Cardiac muscle cell (in vitro differentiated cells and primary cell): Measurements from ENCODE around the gene ADAP1. TPM values are rescaled to one million over a fixed set of nuclear protein-coding genes. Genes with fewer than 3 reads are reported as not detected.

Source experiments
- DNase-seq, 2 donors: peaks; one replicate each; pipeline versions ENCODE4 v3.0.0 to v3.0.0-alpha.2; 2010 to 2017; ENCODE audit warnings: low read depth in 1 of 2, low spot score in 1 of 2
- H3K27ac ChIP-seq: fragments of 200-600 bp; sonication (generic); 2 replicates; pipeline ENCODE4 v1.5.1; 2016
- H3K27me3 ChIP-seq: fragments of 200-600 bp; sonication (generic); 2 replicates; pipeline ENCODE4 v1.6.0; 2016; ENCODE audit warnings: control low read depth
- H3K36me3 ChIP-seq: fragments of 200-600 bp; sonication (generic); 2 replicates; pipeline ENCODE4 v1.5.1; 2016; ENCODE audit warnings: control low read depth
- H3K4me1 ChIP-seq: fragments of 200-600 bp; sonication (generic); 2 replicates; pipeline ENCODE4 v1.8.1; 2017; ENCODE audit warnings: low read depth, mild to moderate bottlenecking, mixed run types
- H3K4me3 ChIP-seq: fragments of 200-600 bp; sonication (generic); 2 replicates; pipeline ENCODE4 v1.5.1; 2016; ENCODE audit warnings: mild to moderate bottlenecking
- H3K9me3 ChIP-seq: fragments of 200-600 bp; sonication (generic); 2 replicates; pipeline ENCODE4 v1.5.1; 2017; ENCODE audit warnings: low read depth, mild to moderate bottlenecking, control low read depth
- polyA plus RNA-seq: library from polyadenylated mRNA; unstranded; fragments of >200 nt; fragmentation: Nextera tagmentation; extraction: Ambion mirVana; gene quantifications from 2 replicates; pipeline ENCODE4 v1.2.1, GENCODE V29; 2016
- total RNA-seq: library from RNA; depleted of rRNA; stranded (reverse); fragments of >200 nt; gene quantifications from 2 replicates; pipeline ENCODE4 v1.2.3, GENCODE V29; 2016
- TF ChIP-seq, protein P1 (sequence below): IDR thresholded peaks from 2 replicates; pipeline ENCODE4 v1.5.1; 2012; ENCODE audit warnings: low read depth, mild to moderate bottlenecking, low read length

Gene ADAP1
- total and polyA plus RNA-seq, 2 experiments from 2014 or later: 12.0 to 14.4 TPM

DNA sequence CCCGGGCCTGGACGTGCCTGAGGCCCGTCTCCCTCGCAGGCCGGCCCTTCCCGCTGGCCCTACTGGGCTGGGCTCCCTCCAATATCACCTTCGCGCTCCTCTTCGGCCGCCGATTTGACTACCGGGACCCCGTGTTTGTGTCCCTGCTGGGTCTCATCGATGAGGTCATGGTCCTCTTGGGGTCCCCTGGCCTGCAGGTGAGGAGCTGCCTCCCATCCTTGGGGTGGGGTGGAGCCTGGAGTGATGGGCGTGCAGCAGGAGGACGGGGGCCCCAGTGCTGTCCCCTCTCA is 30.6 kb upstream of the ADAP1 start:
- H3K9me3 ChIP-seq: no peaks in the 10 kb centered on the region
- no peak overlapping the region for H3K27ac ChIP-seq
- peaks cover 10% of the 10 kb centered on the region for H3K4me1 ChIP-seq
- no peaks in the 10 kb centered on the region for H3K27me3 ChIP-seq
- TF ChIP-seq, protein P1, sequence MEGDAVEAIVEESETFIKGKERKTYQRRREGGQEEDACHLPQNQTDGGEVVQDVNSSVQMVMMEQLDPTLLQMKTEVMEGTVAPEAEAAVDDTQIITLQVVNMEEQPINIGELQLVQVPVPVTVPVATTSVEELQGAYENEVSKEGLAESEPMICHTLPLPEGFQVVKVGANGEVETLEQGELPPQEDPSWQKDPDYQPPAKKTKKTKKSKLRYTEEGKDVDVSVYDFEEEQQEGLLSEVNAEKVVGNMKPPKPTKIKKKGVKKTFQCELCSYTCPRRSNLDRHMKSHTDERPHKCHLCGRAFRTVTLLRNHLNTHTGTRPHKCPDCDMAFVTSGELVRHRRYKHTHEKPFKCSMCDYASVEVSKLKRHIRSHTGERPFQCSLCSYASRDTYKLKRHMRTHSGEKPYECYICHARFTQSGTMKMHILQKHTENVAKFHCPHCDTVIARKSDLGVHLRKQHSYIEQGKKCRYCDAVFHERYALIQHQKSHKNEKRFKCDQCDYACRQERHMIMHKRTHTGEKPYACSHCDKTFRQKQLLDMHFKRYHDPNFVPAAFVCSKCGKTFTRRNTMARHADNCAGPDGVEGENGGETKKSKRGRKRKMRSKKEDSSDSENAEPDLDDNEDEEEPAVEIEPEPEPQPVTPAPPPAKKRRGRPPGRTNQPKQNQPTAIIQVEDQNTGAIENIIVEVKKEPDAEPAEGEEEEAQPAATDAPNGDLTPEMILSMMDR: no peak
- H3K4me3 ChIP-seq: no peak overlapping the region
- no peaks in the 10 kb centered on the region for H3K36me3 ChIP-seq
- DNase-seq: no peak

DNA sequence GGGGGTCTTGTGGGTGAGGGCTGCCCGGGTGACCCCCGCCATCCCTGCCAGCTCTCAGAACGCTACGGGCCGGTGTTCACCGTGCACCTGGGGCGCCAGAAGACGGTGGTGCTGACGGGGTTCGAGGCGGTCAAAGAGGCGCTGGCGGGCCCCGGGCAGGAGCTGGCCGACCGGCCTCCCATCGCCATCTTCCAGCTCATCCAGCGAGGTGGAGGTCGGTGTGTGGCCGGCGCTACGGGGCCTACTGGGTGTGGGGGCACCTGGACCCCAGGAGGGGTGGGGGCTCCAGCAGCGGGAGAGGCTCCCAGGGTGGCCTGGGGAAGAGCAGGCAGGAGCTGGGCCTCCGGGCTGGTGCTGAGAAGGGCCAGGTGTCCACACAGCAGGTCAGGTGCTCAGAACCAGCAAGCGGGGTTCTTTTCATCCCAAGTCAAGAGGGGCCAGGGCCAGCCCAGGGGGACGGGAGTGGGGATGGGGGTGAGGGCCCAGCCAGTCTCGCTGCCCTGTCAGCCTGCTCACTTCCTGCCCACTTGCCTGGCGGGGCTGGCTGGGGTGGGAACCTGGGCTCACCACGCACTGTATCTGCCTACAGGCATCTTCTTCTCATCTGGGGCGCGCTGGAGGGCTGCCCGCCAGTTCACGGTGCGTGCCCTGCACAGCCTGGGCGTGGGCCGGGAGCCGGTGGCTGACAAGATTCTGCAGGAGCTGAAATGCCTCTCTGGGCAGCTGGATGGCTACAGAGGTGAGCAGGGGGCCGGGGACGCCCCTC is 30.1 kb upstream of the ADAP1 start:
- TF ChIP-seq, protein P1: no peak
- no peak overlapping the region for H3K4me3 ChIP-seq
- no peak for DNase-seq
- no peaks in the 10 kb centered on the region for H3K36me3 ChIP-seq
- no peaks in the 10 kb centered on the region for H3K9me3 ChIP-seq
- H3K27me3 ChIP-seq: no peaks in the 10 kb centered on the region
- no peak overlapping the region for H3K27ac ChIP-seq
- H3K4me1 ChIP-seq: peaks cover 10% of the 10 kb centered on the region

GRCh38 chr7:983616-984071 is 29.2 kb upstream of the ADAP1 start:
- H3K4me3 ChIP-seq: no peak overlapping the region
- H3K36me3 ChIP-seq: no peaks in the 10 kb centered on the region
- no peaks in the 10 kb centered on the region for H3K27me3 ChIP-seq
- TF ChIP-seq, protein P1: no peak
- peaks cover 10% of the 10 kb centered on the region for H3K4me1 ChIP-seq
- no peak for DNase-seq
- H3K9me3 ChIP-seq: no peaks in the 10 kb centered on the region
- no peak overlapping the region for H3K27ac ChIP-seq

DNA sequence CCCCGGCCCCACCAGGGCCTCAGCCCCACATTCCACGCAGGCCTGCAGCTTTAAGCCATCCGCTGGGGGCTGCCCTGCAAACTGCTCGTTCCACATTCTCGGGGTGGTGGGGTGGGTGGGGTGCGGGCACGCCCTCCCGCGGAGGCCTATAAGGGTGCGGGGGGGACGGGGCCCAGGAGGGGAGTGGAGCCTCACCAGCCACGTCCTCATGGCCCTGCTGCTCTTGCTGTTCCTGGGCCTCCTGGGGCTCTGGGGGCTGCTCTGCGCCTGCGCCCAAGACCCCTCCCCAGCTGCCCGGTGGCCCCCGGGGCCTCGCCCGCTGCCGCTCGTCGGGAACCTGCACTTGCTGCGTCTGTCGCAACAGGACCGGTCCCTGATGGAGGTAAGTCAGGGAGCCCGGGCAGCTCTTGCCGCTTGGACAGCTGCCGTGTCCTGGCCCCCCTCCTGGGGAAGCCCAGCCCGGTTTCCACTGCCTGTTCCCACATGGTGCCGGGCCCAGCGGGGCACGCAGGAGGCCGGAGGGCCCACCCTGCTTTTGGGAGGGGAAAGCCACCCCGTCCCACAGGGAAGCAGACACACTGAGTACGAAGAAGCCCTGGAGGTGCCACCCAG is 28.6 kb upstream of the ADAP1 start, which contains the start of gene CYP2W1:
TSS of gene CYP2W1 (plus strand) at position 178 of the 612 bp plus-strand sequence. CDS start at position 209, 31 bp downstream.
- Histone ChIP-seq H3K36me3 (no peaks in the 10 kb centered on the region), H3K27me3 (no peaks in the 10 kb centered on the region), H3K4me1 (peaks cover 6% of the 10 kb centered on the region), H3K27ac (no peak within 1 kb of the TSS), H3K9me3 (no peaks in the 10 kb centered on the region), H3K4me3 (no peak within 1 kb of the TSS)
- TF ChIP-seq, protein P1: no peak
- no peak for DNase-seq

- no peak overlapping the region for H3K4me3 ChIP-seq
- TF ChIP-seq, protein P1: no peak
- H3K4me1 ChIP-seq: peaks cover 6% of the 10 kb centered on the region
- no peaks in the 10 kb centered on the region for H3K9me3 ChIP-seq
- DNase-seq: no peak
- no peak overlapping the region for H3K27ac ChIP-seq
- no peaks in the 10 kb centered on the region for H3K27me3 ChIP-seq
- H3K36me3 ChIP-seq: no peaks in the 10 kb centered on the region
Observed at GRCh38 chr7:982511-983003, 28.1 kb upstream of the ADAP1 start.
